ENCODE measurements around the gene RGS16.

GRCh38 chr1:182622901-182623528 is 18.8 kb upstream of the RGS16 start:
- TF ChIP-seq CTCF (conservative IDR thresholded peaks at IDR 0.05; ENCODE audit: low read length) (no peak), EZH2phosphoT487 (IDR thresholded peaks at IDR 0.05; ENCODE audit: borderline replicate concordance, low read depth, low read length) (no peak)

All from OCI-LY7 (cell line).